HFFc6 (cell line): ENCODE data around the gene ME2. TPM values are rescaled to one million over a fixed set of nuclear protein-coding genes. Genes with fewer than 3 reads are reported as not detected.
"Not testable (repeated sequence)": the region's sequence is repeated elsewhere in the genome, so short reads cannot be mapped to it uniquely, and the experiment has no call there.

Source experiments
- DNase-seq: peaks from one replicate; pipeline ENCODE4 v3.0.0-alpha.2; 2018
- H3K27ac Mint-ChIP-seq: 2 replicates; pipeline ENCODE4 v1.8.0; 2020; ENCODE audit warnings: mild to moderate bottlenecking, mixed read lengths
- H3K27me3 Mint-ChIP-seq: 2 replicates; pipeline ENCODE4 v1.8.0; 2021; ENCODE audit warnings: mild to moderate bottlenecking, moderate library complexity, mixed read lengths; ENCODE audit not compliant: insufficient read depth
- H3K36me3 Mint-ChIP-seq: 2 replicates; pipeline ENCODE4 v1.8.0; 2021; ENCODE audit warnings: low read depth, mixed read lengths
- H3K4me1 Mint-ChIP-seq: 2 replicates; pipeline ENCODE4 v1.8.0; 2020; ENCODE audit warnings: low read depth, mixed read lengths
- H3K4me3 Mint-ChIP-seq: 2 replicates; pipeline ENCODE4 v1.8.0; 2020; ENCODE audit warnings: mild to moderate bottlenecking, moderate library complexity, mixed read lengths
- H3K9me3 Mint-ChIP-seq: 2 replicates; pipeline ENCODE4 v1.8.0; 2020; ENCODE audit warnings: mild to moderate bottlenecking, mixed read lengths
- total RNA-seq, 6 experiments: library from RNA; stranded (reverse); fragmentation: NEBNext Ultra II Directional; extraction: Animal tissue kit (Norgen Biotek cat#: 25700); gene quantifications; 2 replicates in 1 of 6; 3 replicates in 5 of 6; pipeline ENCODE4 v1.2.3, GENCODE V29; 2021
- TF ChIP-seq, protein P1 (sequence below): fragments of 200-600 bp; sonication (generic); IDR thresholded peaks from 2 replicates; pipeline ENCODE4 v1.5.0; 2021; ENCODE audit warnings: antibody characterized with exemption, mild to moderate bottlenecking

ME2 gene
- total RNA-seq, 6 experiments from 2014 or later, result 34.6 to 43.4 (median 38.7) TPM

DNA sequence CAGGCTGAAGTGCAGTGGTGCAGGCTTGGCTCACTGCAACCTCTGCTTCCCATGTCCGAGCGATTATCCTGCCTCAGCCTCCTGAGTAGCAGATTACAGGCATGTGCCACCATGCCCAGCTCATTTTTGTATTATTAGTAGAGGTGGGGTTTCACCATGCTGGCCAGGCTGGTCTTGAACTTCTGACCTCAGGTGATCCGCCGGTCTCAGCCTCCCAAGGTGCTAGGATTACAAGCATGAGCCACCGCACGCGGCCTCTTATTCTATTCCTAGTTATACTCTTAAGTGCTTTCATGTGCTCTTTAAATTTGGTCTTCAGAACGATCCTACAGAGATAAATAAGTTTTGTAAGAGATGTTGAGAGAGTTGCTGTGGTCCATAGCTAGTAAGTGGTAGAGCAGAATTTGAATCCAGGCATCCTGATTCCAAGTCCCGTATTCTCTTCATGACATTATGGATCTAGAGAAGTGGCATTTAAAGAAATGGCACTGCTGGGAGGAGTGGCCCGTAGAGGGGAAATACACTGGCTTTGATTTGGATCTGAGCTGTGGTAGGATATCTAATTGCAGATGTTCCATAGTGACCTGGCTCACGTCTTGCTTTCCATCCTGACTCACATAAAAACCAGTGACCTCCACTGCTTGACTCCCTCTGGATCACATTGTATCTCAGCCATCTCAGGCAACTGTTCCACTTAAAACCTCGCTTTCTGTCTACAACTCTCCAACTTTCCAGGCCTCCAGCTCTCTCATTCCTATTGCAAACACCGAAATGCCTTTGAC lies 22.8 kb upstream of the ME2 start:
- TF ChIP-seq, protein P1, sequence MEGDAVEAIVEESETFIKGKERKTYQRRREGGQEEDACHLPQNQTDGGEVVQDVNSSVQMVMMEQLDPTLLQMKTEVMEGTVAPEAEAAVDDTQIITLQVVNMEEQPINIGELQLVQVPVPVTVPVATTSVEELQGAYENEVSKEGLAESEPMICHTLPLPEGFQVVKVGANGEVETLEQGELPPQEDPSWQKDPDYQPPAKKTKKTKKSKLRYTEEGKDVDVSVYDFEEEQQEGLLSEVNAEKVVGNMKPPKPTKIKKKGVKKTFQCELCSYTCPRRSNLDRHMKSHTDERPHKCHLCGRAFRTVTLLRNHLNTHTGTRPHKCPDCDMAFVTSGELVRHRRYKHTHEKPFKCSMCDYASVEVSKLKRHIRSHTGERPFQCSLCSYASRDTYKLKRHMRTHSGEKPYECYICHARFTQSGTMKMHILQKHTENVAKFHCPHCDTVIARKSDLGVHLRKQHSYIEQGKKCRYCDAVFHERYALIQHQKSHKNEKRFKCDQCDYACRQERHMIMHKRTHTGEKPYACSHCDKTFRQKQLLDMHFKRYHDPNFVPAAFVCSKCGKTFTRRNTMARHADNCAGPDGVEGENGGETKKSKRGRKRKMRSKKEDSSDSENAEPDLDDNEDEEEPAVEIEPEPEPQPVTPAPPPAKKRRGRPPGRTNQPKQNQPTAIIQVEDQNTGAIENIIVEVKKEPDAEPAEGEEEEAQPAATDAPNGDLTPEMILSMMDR, result no peak
- no peaks in the 10 kb centered on the region for H3K9me3 Mint-ChIP-seq
- peaks cover 5% of the 10 kb centered on the region for H3K27me3 Mint-ChIP-seq
- no peaks in the 10 kb centered on the region for H3K36me3 Mint-ChIP-seq
- H3K27ac Mint-ChIP-seq, result no peak overlapping the region; the same call in 1 of the 2 replicates
- no peak for DNase-seq
- H3K4me3 Mint-ChIP-seq, result no peak overlapping the region
- peaks cover 38% of the 10 kb centered on the region for H3K4me1 Mint-ChIP-seq

DNA sequence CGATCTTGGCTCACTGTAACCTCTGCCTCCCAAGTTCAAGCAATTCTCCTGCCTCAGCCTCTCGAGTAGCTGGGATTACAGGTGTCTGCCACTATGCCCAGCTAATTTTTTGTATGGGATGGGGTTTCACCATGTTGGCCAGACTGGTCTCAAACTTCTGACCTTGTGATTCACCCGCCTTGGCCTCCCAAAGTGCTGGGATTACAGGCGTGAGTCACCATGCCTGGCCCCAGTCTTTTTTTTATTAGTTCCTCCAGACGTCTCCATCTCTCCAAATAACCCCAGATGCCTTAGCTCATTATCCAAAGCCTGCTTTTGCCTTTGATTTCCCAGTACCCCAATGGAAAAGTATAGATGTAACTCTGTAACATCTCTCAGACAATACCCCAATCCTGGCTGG lies 21.8 kb upstream of the ME2 start:
- not testable (repeated sequence) for H3K36me3 Mint-ChIP-seq, H3K27ac Mint-ChIP-seq, H3K27me3 Mint-ChIP-seq, H3K9me3 Mint-ChIP-seq, H3K4me3 Mint-ChIP-seq
- peak; percentile 46 for DNase-seq
- peaks cover 38% of the 10 kb centered on the region for H3K4me1 Mint-ChIP-seq

DNA sequence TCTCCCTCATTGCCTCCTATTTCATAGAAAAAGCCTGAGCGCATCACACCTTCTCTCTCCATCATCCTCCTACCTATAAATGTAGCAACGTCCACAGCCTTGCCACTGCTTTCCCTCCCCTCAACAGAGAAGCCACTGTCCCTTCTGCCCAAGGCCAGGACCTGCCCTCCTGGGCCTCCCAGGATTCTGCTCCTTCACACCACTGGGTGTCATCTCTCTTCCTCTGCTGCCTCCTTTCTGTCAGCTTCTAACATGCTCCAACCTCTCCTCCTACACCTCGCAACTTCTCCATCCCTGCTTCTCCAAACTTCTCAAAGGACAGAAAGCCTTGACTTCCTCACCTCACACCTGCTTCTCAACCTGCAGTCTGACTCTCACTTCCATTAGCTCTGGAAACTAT lies 21.2 kb upstream of the ME2 start:
- H3K4me3 Mint-ChIP-seq, result no peak overlapping the region
- peaks cover 5% of the 10 kb centered on the region for H3K27me3 Mint-ChIP-seq
- TF ChIP-seq, protein P1, result no peak
- DNase-seq, result no peak
- H3K27ac Mint-ChIP-seq, result no peak overlapping the region
- H3K4me1 Mint-ChIP-seq, result peaks cover 38% of the 10 kb centered on the region
- no peaks in the 10 kb centered on the region for H3K9me3 Mint-ChIP-seq
- no peaks in the 10 kb centered on the region for H3K36me3 Mint-ChIP-seq

DNA sequence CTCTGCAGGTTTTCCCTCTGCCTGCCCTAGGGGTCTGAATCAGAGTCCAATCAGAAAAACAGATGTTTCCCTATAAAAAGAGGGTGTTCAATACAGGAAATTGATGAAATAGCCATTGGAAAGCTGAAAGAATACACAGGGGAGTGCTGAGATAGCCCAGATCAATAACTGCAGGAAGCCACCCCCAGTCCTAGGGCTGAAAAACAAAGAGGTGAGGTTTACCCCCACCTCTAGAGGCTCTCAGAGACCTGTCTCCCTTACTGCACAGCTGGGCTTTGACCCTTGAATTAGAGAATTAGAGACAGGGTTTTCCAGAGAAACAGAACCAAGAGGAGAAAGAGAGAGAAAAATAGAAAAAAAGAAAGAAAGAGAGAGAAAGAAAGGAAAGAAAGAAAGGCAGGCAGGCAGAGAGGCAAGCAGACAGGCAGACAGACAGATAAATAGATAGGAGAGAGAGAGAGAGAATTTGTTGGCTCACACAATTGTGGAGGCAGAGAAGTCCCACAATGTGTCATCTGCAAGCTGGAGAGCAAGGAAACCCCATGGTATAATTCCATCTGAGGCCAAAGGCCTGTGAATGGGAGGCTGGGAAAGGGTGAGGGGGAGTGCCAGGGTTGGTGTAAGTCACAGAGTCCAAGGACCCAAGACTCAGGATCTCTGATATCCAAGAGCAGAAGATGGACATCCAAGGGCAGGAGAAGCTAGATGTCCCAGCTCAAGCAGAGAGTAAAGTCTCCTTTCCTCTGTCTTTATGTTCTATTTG lies 18.9 kb upstream of the ME2 start:
- H3K27me3 Mint-ChIP-seq, result peaks cover 2% of the 10 kb centered on the region
- no peaks in the 10 kb centered on the region for H3K36me3 Mint-ChIP-seq
- H3K4me3 Mint-ChIP-seq, result no peak overlapping the region
- no peak for DNase-seq
- no peak overlapping the region for H3K27ac Mint-ChIP-seq
- TF ChIP-seq, protein P1, result no peak
- no peaks in the 10 kb centered on the region for H3K9me3 Mint-ChIP-seq
- H3K4me1 Mint-ChIP-seq, result peaks cover 27% of the 10 kb centered on the region

DNA sequence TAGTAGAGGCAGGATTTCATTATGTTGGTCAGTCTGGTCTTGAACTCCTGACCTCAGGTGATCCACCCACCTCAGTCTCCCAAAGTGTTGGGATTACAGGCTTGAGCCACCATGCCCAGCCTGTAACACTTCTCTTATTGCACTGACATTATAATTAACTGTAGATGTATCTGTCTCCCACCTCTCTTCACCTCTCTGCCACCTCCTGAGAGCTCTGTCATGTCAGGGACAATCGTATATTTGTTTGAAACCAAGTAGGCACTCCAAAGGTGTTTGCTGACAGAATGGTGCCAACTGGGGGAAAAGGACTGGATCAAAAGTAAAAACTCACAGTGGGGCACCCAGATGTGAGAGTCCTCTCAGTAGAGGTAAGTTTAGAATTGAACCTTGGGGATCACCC lies 17.3 kb upstream of the ME2 start:
- no peak for DNase-seq
- TF ChIP-seq, protein P1, result no peak
- Mint-ChIP-seq H3K9me3 (no peaks in the 10 kb centered on the region), H3K4me3 (no peak overlapping the region), H3K27me3 (peaks cover 2% of the 10 kb centered on the region), H3K4me1 (peaks cover 22% of the 10 kb centered on the region), H3K27ac (no peak overlapping the region), H3K36me3 (no peaks in the 10 kb centered on the region)

DNA sequence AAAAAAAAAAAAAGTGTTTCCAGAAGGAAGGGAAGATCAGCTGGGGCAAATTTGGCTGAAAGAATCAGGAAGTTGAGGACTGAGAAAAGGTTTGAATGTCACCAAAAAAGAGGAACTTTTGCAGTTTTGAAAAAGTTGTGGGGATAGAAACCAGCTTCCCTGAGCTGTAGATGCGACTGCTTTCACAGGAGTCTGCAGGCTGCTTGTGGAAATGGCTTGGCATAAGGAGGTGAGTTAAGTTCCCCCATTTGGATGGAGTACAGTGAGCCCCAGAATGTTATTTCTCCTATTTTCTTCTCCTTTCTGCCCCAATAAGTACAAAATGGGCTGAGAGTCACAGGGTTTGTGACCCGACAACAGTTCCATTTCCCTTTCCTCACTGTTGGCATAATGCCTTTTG lies 16.5 kb upstream of the ME2 start:
- no peak overlapping the region for H3K4me3 Mint-ChIP-seq
- no peak for DNase-seq
- no peak overlapping the region for H3K27ac Mint-ChIP-seq
- H3K9me3 Mint-ChIP-seq, result no peaks in the 10 kb centered on the region
- TF ChIP-seq, protein P1, result no peak
- peaks cover 2% of the 10 kb centered on the region for H3K27me3 Mint-ChIP-seq
- peaks cover 14% of the 10 kb centered on the region for H3K4me1 Mint-ChIP-seq
- H3K36me3 Mint-ChIP-seq, result no peaks in the 10 kb centered on the region
